OCI-LY1 (cell line): ENCODE data around the gene OR1F1.
"Not testable (repeated sequence)": the region's sequence is repeated elsewhere in the genome, so short reads cannot be mapped to it uniquely, and the experiment has no call there.

ENCODE experiments used
- H2AFZ ChIP-seq: fragments of 200-600 bp; sonication (generic), shearing (Covaris generic); 2 replicates; pipeline ENCODE4 v1.6.0; 2014; ENCODE audit warnings: antibody characterized with exemption, mild to moderate bottlenecking, low read length
- H3F3A ChIP-seq: fragments of 200-600 bp; sonication (generic), shearing (Covaris generic); 2 replicates; pipeline ENCODE4 v1.6.0; 2014; ENCODE audit warnings: mild to moderate bottlenecking, antibody characterized with exemption, low read length, moderate library complexity; ENCODE audit not compliant: insufficient read depth
- H3K27ac ChIP-seq: fragments of 200-600 bp; sonication (generic); 2 replicates; pipeline ENCODE4 v1.5.1; 2014; ENCODE audit warnings: low read length, mixed run types, mild to moderate bottlenecking, low read depth; ENCODE audit not compliant: poor library complexity, severe bottlenecking
- H3K27me3 ChIP-seq: fragments of 200-600 bp; sonication (generic); 2 replicates; pipeline ENCODE4 v1.6.0; 2014; ENCODE audit warnings: antibody characterized with exemption, mild to moderate bottlenecking, low read length, moderate library complexity; ENCODE audit not compliant: insufficient read depth
- H3K36me3 ChIP-seq: fragments of 200-600 bp; sonication (generic); 2 replicates; pipeline ENCODE4 v1.6.1; 2014; ENCODE audit warnings: mild to moderate bottlenecking, antibody characterized with exemption, low read length, moderate library complexity, mixed read lengths; ENCODE audit not compliant: insufficient read depth
- H3K4me1 ChIP-seq: fragments of 200-600 bp; sonication (generic); 2 replicates; pipeline ENCODE4 v1.5.1; 2014; ENCODE audit warnings: mild to moderate bottlenecking, low read length, moderate library complexity; ENCODE audit not compliant: insufficient read depth, severe bottlenecking
- H3K4me2 ChIP-seq: fragments of 200-600 bp; sonication (generic), shearing (Covaris generic); 2 replicates; pipeline ENCODE4 v1.6.1; 2014; ENCODE audit warnings: low read length
- H3K4me3 ChIP-seq: fragments of 200-600 bp; sonication (generic); 2 replicates; pipeline ENCODE4 v1.5.1; 2014; ENCODE audit warnings: low read length, low read depth, mild to moderate bottlenecking, mixed read lengths; ENCODE audit not compliant: poor library complexity, severe bottlenecking
- H3K79me2 ChIP-seq: fragments of 200-600 bp; shearing (Covaris generic); 2 replicates; pipeline ENCODE4 v1.6.1; 2016; ENCODE audit warnings: mixed run types, low read length, mixed read lengths; ENCODE audit not compliant: insufficient read depth
- H3K9ac ChIP-seq: fragments of 200-600 bp; sonication (generic), shearing (Covaris generic); 2 replicates; pipeline ENCODE4 v1.6.1; 2014; ENCODE audit warnings: mild to moderate bottlenecking, low read length, mixed read lengths
- H3K9me2 ChIP-seq: fragments of 200-600 bp; sonication (generic), shearing (Covaris generic); 2 replicates; pipeline ENCODE4 v1.6.1; 2014; ENCODE audit warnings: low read depth, mild to moderate bottlenecking, low read length, mixed read lengths
- H3K9me3 ChIP-seq: fragments of 200-600 bp; shearing (Covaris generic); 2 replicates; pipeline ENCODE4 v1.6.1; 2014; ENCODE audit warnings: low read length, mixed read lengths
- H4K20me1 ChIP-seq: fragments of 200-600 bp; sonication (generic), shearing (Covaris generic); 2 replicates; pipeline ENCODE4 v1.6.0; 2016; ENCODE audit warnings: mild to moderate bottlenecking, low read length; ENCODE audit not compliant: insufficient read depth
- EZH2 ChIP-seq: fragments of 200-600 bp; sonication (generic), shearing (Covaris generic); IDR thresholded peaks from 2 replicates; pipeline ENCODE4 v1.8.0; 2017; ENCODE audit warnings: borderline replicate concordance, mixed run types, mild to moderate bottlenecking, antibody characterized with exemption, low read length, moderate library complexity, mixed read lengths
- TF ChIP-seq, protein P1 (sequence below): fragments of 200-600 bp; sonication (generic), shearing (Covaris generic); IDR thresholded peaks from 2 replicates; pipeline ENCODE4 v1.5.1; 2017; ENCODE audit warnings: mild to moderate bottlenecking, antibody characterized with exemption, low read length, moderate library complexity, mixed read lengths

Gene OR1F1

GRCh38 chr16:3187798-3188674 is at the start of gene OR1F1:
TSS of gene OR1F1 (plus strand) at chr16:3188204.
- Histone ChIP-seq H3K79me2 (no peaks in the 10 kb centered on the region), H3K9me2 (no peaks in the 10 kb centered on the region), H3K4me2 (peak within 1 kb of the TSS; percentile 73), H3K36me3 (no peaks in the 10 kb centered on the region), H2AFZ (no peak within 1 kb of the TSS), H4K20me1 (no peaks in the 10 kb centered on the region), H3K4me1 (peaks cover 24% of the 10 kb centered on the region), H3K27ac (peak within 1 kb of the TSS; percentile 19), H3K9ac (peak within 1 kb of the TSS; percentile 48), H3K4me3 (peak within 1 kb of the TSS; percentile 62), H3K9me3 (0 out of 2 replicates have a peak, but pooled peaks cover 2% of the 10 kb centered on the region), H3F3A (no peaks in the 10 kb centered on the region), H3K27me3 (peaks cover 5% of the 10 kb centered on the region; the same call in 1 of the 2 replicates)
- TF ChIP-seq EZH2 = no peak
- TF ChIP-seq, protein P1, sequence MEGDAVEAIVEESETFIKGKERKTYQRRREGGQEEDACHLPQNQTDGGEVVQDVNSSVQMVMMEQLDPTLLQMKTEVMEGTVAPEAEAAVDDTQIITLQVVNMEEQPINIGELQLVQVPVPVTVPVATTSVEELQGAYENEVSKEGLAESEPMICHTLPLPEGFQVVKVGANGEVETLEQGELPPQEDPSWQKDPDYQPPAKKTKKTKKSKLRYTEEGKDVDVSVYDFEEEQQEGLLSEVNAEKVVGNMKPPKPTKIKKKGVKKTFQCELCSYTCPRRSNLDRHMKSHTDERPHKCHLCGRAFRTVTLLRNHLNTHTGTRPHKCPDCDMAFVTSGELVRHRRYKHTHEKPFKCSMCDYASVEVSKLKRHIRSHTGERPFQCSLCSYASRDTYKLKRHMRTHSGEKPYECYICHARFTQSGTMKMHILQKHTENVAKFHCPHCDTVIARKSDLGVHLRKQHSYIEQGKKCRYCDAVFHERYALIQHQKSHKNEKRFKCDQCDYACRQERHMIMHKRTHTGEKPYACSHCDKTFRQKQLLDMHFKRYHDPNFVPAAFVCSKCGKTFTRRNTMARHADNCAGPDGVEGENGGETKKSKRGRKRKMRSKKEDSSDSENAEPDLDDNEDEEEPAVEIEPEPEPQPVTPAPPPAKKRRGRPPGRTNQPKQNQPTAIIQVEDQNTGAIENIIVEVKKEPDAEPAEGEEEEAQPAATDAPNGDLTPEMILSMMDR = no peak

DNA sequence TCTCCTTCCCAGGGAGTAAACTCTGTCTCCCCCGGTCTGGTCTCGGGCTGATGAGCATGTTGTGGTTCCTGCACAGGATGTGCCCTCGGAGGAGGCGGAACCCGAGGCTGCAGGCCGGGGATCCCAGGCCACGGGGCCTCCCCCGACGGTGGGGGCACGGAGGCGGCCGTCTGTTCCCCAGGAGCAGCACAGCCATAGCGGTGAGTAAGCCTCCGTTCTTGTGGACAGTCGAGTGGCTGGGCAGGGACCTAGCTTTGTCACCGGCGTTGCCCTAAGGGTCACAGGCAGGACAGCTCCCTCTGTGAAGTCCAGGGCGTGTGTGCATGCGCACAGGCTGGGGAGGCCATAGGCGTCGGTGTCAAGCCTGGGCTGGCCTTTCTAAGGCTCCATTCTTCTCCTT is 49.7 kb upstream of the OR1F1 start:
- Histone ChIP-seq H3K4me1 (peaks cover 15% of the 10 kb centered on the region), H3K36me3 (peaks cover 17% of the 10 kb centered on the region), H3K79me2 (peaks cover 11% of the 10 kb centered on the region), H2AFZ (no peak overlapping the region), H3K9ac (no peak overlapping the region), H4K20me1 (no peaks in the 10 kb centered on the region), H3F3A (no peaks in the 10 kb centered on the region), H3K9me2 (no peaks in the 10 kb centered on the region), H3K27me3 (no peaks in the 10 kb centered on the region), H3K4me3 (no peak overlapping the region), H3K9me3 (no peaks in the 10 kb centered on the region), H3K4me2 (no peak overlapping the region), H3K27ac (no peak overlapping the region)
- TF ChIP-seq, protein P1 = no peak
- no peak for TF ChIP-seq EZH2

DNA sequence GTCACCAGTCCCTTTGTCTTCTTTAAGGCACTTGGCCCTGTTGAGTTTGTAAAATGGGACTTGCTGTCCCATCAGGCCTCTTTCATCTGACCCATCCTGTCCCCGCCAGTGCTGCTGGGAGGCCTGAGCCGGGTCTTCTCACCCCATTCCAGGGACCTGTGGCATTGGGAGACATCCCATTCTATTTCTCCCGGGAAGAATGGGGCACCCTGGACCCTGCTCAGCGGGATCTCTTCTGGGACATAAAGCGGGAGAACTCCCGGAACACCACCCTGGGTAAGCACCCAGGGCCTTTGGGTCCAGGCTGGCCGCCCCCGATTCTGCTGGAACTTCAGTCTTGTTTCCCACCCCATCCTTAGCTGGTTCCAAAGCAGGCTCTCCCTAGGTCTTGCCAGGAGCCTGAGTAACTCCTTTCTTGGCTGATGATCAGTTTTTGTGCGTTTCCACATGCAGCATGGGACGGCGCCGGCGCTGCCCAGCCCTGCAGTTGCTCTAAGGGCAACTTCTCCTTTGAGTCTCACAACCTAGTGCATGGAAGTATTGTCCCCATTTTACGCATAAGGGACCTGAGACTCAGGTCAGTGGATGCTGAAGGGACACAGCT is 49.1 kb upstream of the OR1F1 start:
- H3F3A ChIP-seq = no peaks in the 10 kb centered on the region
- H3K9me2 ChIP-seq = no peaks in the 10 kb centered on the region
- no peak for TF ChIP-seq EZH2
- TF ChIP-seq, protein P1 = no peak
- H2AFZ ChIP-seq = no peak overlapping the region
- H3K4me1 ChIP-seq = peaks cover 12% of the 10 kb centered on the region
- H3K27ac ChIP-seq = no peak overlapping the region
- H3K9ac ChIP-seq = no peak overlapping the region
- no peaks in the 10 kb centered on the region for H4K20me1 ChIP-seq
- H3K79me2 ChIP-seq = peaks cover 7% of the 10 kb centered on the region
- H3K4me3 ChIP-seq = no peak overlapping the region
- peaks cover 17% of the 10 kb centered on the region for H3K36me3 ChIP-seq
- H3K9me3 ChIP-seq = no peaks in the 10 kb centered on the region
- no peak overlapping the region for H3K4me2 ChIP-seq
- H3K27me3 ChIP-seq = no peaks in the 10 kb centered on the region

DNA sequence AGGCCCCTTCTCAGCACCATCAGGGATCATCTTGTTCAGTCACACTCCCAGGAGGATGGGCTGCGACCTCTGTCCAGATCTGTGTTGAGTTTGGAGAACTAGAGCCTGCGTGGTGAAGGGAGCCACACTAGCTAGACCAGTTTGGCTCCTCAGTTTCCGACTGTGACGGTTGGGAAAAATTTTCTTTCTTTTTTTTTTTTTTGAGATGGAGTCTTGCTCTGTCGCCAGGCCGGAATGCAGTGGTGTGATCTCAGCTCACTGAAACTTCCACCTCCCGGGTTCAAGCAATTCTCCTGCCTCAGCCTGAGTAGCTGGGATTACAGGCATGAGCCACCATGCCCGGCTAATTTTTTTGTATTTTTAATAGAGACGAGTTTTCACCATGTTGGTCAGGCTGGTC is 48.4 kb upstream of the OR1F1 start:
- not testable (repeated sequence) for H2AFZ ChIP-seq
- peaks cover 17% of the 10 kb centered on the region for H3K36me3 ChIP-seq

More for the DNA sequence above, 48.4 kb upstream of the OR1F1 start:
- H3K9me2 ChIP-seq, H3K9ac ChIP-seq, H3K27me3 ChIP-seq, H3K4me3 ChIP-seq, H3K79me2 ChIP-seq, H3K4me2 ChIP-seq, H4K20me1 ChIP-seq, H3K9me3 ChIP-seq, H3K27ac ChIP-seq, H3F3A ChIP-seq: not testable (repeated sequence)
- peaks cover 10% of the 10 kb centered on the region for H3K4me1 ChIP-seq
